WTC11 (cell line): Measurements from ENCODE around the gene HOXA2. TPM values are rescaled to one million over a fixed set of nuclear protein-coding genes. Genes with fewer than 3 reads are reported as not detected.

ENCODE experiments used
- ATAC-seq: fragments of 200-7000 bp; cut with Tn5 transposase; 2 replicates; pipeline ENCODE4 v1.10.0; 2021; ENCODE audit warnings: mild to moderate bottlenecking, moderate library complexity
- CTCF ChIA-PET: fragments of 300-600 bp; sonication (Branson Sonifier 250); formaldehyde crosslinking; loops from one replicate; lab custom pipeline; 2021; ENCODE audit warnings: antibody characterized with exemption; lab: Charles Lee
- POLR2A ChIA-PET: fragments of 350-600 bp; sonication (Branson Sonifier 250); formaldehyde crosslinking; loops from one replicate; lab custom pipeline; 2021; ENCODE audit warnings: antibody characterized with exemption; lab: Charles Lee
- DNase-seq: peaks from one replicate; pipeline ENCODE4 v3.0.0; 2021; ENCODE audit warnings: low spot score
- H3K27ac Mint-ChIP-seq: 2 replicates; pipeline ENCODE4 v1.8.0; 2021; ENCODE audit warnings: mixed read lengths
- H3K27me3 Mint-ChIP-seq: 2 replicates; pipeline ENCODE4 v1.8.0; 2021; ENCODE audit warnings: low read depth, mild to moderate bottlenecking, moderate library complexity, mixed read lengths
- H3K36me3 Mint-ChIP-seq: 2 replicates; pipeline ENCODE4 v1.8.0; 2021; ENCODE audit warnings: mixed read lengths
- H3K4me1 Mint-ChIP-seq: 2 replicates; pipeline ENCODE4 v1.8.0; 2022; ENCODE audit warnings: mixed read lengths
- H3K4me3 Mint-ChIP-seq: 2 replicates; pipeline ENCODE4 v1.8.0; 2021; ENCODE audit warnings: mild to moderate bottlenecking, moderate library complexity, mixed read lengths
- H3K9me3 Mint-ChIP-seq: 2 replicates; pipeline ENCODE4 v1.8.0; 2021; ENCODE audit warnings: mixed read lengths
- FOXK1 ChIP-seq: sonication (generic); formaldehyde crosslinking; IDR thresholded peaks from 2 replicates; pipeline ENCODE4 v1.8.0; 2022; ENCODE audit warnings: mild to moderate bottlenecking, moderate library complexity, missing genetic modification reagents
- JAZF1 ChIP-seq: fragments of 250-450 bp; sonication (Bioruptor Pico); IDR thresholded peaks from 2 replicates; pipeline ENCODE4 v1.9.0; 2021; ENCODE audit warnings: moderate library complexity, mild to moderate bottlenecking, inconsistent platforms
- JUN ChIP-seq: sonication (generic); formaldehyde crosslinking; IDR thresholded peaks from 2 replicates; pipeline ENCODE4 v1.8.0; 2023; ENCODE audit warnings: mild to moderate bottlenecking, missing genetic modification reagents
- KAT7 ChIP-seq: sonication (generic); formaldehyde crosslinking; IDR thresholded peaks from 2 replicates; pipeline ENCODE4 v1.8.1; 2023; ENCODE audit warnings: missing genetic modification reagents, mild to moderate bottlenecking, borderline replicate concordance
- MXD4 ChIP-seq: fragments of 250-450 bp; sonication (Bioruptor Pico); IDR thresholded peaks from 2 replicates; pipeline ENCODE4 v1.8.0; 2021; ENCODE audit warnings: mild to moderate bottlenecking, moderate library complexity, borderline replicate concordance
- NR1H2 ChIP-seq: sonication (generic); formaldehyde crosslinking; IDR thresholded peaks from 2 replicates; pipeline ENCODE4 v1.9.0; 2021; ENCODE audit warnings: mild to moderate bottlenecking, moderate library complexity, missing genetic modification reagents
- RELA ChIP-seq: sonication (generic); formaldehyde crosslinking; IDR thresholded peaks from 2 replicates; pipeline ENCODE4 v1.8.1; 2022; ENCODE audit warnings: missing genetic modification reagents, mild to moderate bottlenecking, borderline replicate concordance
- TEAD1 ChIP-seq: sonication (generic); formaldehyde crosslinking; IDR thresholded peaks from 2 replicates; pipeline ENCODE4 v1.8.0; 2022; ENCODE audit warnings: mild to moderate bottlenecking, missing genetic modification reagents
- ZNF219 ChIP-seq: sonication (generic); formaldehyde crosslinking; IDR thresholded peaks from 2 replicates; pipeline ENCODE4 v1.8.0; 2023; ENCODE audit warnings: missing genetic modification reagents, mild to moderate bottlenecking, borderline replicate concordance
- ZNF423 ChIP-seq: fragments of 250-450 bp; sonication (Bioruptor Pico); IDR thresholded peaks from 2 replicates; pipeline ENCODE4 v2.1.2; 2022; ENCODE audit warnings: mild to moderate bottlenecking, moderate library complexity
- total RNA-seq: library from RNA; stranded (reverse); gene quantifications from 3 replicates; pipeline ENCODE4 v1.2.3, GENCODE V29; 2021
- TF ChIP-seq, protein P1 (sequence below): sonication (generic); formaldehyde crosslinking; IDR thresholded peaks from 2 replicates; pipeline ENCODE4 v1.8.0; 2023; ENCODE audit warnings: missing genetic modification reagents
- TF ChIP-seq, protein P2 (sequence below): fragments of 250-450 bp; sonication (Bioruptor Pico); IDR thresholded peaks from 2 replicates; pipeline ENCODE4 v1.9.0; 2021; ENCODE audit warnings: mild to moderate bottlenecking, borderline replicate concordance
- TF ChIP-seq, protein P3 (sequence below): sonication (generic); formaldehyde crosslinking; IDR thresholded peaks from 2 replicates; pipeline ENCODE4 v1.8.1; 2023; ENCODE audit warnings: mild to moderate bottlenecking, missing genetic modification reagents, moderate library complexity
- TF ChIP-seq, protein P4 (sequence below): sonication (generic); formaldehyde crosslinking; IDR thresholded peaks from 2 replicates; pipeline ENCODE4 v1.8.0; 2022; ENCODE audit warnings: mild to moderate bottlenecking, missing genetic modification reagents
- TF ChIP-seq, protein P5 (sequence below): sonication (generic); formaldehyde crosslinking; IDR thresholded peaks from 2 replicates; pipeline ENCODE4 v1.8.0; 2022; ENCODE audit warnings: mild to moderate bottlenecking, missing genetic modification reagents
- TF ChIP-seq, protein P6 (sequence below): sonication (generic); formaldehyde crosslinking; IDR thresholded peaks from 2 replicates; pipeline ENCODE4 v1.8.1; 2022; ENCODE audit warnings: missing genetic modification reagents, borderline replicate concordance

HOXA2 gene
- total RNA-seq, 1 experiment from 2014 or later = not detected

DNA sequence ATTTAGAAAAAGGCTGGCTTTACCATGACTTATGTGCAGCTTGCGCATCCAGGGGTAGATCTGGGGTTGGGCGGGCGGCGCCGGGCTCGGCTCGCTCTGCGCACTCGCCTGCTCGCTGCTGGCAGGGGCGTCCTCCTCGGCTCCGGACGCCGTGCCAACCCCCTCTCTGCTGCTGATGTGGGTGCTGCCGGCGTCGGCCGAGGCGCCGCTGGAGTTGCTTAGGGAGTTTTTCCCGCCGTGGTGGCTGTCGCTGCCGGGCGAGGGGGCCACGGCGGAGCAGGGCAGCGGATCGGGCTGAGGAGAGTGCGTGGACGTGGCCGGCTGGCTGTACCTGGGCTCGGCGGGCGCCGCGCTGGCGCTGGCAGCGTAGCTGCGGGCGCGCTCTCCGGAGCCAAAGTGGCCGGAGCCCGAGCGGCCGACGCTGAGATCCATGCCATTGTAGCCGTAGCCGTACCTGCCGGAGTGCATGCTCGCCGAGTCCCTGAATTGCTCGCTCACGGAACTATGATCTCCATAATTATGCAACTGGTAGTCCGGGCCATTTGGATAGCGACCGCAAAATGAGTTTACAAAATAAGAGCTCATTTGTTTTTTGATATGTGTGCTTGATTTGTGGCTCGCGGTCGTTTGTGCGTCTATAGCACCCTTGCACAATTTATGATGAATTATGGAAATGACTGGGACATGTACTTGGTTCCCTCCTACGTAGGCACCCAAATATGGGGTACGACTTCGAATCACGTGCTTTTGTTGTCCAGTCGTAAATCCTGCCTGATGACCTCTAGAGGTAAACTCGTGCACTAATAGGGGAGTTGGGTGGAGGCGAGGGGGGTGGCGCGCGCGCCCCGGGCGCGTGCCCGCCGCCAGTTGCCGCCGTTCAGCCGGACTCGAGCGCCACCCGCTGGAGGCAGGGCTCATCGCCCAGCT, 40.8 kb upstream of the HOXA2 start, which contains the start of gene HOXA5 (continued):
- TF ChIP-seq MXD4 (CRISPR knock-in tag) = no peak
- TF ChIP-seq ZNF219 (CRISPR knock-in tag) = no peak
- TF ChIP-seq, protein P1, sequence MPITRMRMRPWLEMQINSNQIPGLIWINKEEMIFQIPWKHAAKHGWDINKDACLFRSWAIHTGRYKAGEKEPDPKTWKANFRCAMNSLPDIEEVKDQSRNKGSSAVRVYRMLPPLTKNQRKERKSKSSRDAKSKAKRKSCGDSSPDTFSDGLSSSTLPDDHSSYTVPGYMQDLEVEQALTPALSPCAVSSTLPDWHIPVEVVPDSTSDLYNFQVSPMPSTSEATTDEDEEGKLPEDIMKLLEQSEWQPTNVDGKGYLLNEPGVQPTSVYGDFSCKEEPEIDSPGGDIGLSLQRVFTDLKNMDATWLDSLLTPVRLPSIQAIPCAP (CRISPR knock-in tag) = no peak
- TF ChIP-seq, protein P2, sequence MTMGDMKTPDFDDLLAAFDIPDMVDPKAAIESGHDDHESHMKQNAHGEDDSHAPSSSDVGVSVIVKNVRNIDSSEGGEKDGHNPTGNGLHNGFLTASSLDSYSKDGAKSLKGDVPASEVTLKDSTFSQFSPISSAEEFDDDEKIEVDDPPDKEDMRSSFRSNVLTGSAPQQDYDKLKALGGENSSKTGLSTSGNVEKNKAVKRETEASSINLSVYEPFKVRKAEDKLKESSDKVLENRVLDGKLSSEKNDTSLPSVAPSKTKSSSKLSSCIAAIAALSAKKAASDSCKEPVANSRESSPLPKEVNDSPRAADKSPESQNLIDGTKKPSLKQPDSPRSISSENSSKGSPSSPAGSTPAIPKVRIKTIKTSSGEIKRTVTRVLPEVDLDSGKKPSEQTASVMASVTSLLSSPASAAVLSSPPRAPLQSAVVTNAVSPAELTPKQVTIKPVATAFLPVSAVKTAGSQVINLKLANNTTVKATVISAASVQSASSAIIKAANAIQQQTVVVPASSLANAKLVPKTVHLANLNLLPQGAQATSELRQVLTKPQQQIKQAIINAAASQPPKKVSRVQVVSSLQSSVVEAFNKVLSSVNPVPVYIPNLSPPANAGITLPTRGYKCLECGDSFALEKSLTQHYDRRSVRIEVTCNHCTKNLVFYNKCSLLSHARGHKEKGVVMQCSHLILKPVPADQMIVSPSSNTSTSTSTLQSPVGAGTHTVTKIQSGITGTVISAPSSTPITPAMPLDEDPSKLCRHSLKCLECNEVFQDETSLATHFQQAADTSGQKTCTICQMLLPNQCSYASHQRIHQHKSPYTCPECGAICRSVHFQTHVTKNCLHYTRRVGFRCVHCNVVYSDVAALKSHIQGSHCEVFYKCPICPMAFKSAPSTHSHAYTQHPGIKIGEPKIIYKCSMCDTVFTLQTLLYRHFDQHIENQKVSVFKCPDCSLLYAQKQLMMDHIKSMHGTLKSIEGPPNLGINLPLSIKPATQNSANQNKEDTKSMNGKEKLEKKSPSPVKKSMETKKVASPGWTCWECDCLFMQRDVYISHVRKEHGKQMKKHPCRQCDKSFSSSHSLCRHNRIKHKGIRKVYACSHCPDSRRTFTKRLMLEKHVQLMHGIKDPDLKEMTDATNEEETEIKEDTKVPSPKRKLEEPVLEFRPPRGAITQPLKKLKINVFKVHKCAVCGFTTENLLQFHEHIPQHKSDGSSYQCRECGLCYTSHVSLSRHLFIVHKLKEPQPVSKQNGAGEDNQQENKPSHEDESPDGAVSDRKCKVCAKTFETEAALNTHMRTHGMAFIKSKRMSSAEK = no peak
- TF ChIP-seq, protein P3, sequence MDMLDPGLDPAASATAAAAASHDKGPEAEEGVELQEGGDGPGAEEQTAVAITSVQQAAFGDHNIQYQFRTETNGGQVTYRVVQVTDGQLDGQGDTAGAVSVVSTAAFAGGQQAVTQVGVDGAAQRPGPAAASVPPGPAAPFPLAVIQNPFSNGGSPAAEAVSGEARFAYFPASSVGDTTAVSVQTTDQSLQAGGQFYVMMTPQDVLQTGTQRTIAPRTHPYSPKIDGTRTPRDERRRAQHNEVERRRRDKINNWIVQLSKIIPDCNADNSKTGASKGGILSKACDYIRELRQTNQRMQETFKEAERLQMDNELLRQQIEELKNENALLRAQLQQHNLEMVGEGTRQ (CRISPR knock-in tag) = peak; percentile 85
- TF ChIP-seq, protein P4, sequence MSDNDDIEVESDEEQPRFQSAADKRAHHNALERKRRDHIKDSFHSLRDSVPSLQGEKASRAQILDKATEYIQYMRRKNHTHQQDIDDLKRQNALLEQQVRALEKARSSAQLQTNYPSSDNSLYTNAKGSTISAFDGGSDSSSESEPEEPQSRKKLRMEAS (CRISPR knock-in tag) = 0 out of 2 replicates have a peak, but pooled peaks have one; percentile 33
- 0 out of 2 replicates have a peak, but pooled peaks have one; percentile 18 for TF ChIP-seq TEAD1 (CRISPR knock-in tag)
- no peak for TF ChIP-seq KAT7 (CRISPR knock-in tag)
- TF ChIP-seq, protein P5, sequence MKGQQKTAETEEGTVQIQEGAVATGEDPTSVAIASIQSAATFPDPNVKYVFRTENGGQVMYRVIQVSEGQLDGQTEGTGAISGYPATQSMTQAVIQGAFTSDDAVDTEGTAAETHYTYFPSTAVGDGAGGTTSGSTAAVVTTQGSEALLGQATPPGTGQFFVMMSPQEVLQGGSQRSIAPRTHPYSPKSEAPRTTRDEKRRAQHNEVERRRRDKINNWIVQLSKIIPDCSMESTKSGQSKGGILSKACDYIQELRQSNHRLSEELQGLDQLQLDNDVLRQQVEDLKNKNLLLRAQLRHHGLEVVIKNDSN (CRISPR knock-in tag) = peak; percentile 81

DNA sequence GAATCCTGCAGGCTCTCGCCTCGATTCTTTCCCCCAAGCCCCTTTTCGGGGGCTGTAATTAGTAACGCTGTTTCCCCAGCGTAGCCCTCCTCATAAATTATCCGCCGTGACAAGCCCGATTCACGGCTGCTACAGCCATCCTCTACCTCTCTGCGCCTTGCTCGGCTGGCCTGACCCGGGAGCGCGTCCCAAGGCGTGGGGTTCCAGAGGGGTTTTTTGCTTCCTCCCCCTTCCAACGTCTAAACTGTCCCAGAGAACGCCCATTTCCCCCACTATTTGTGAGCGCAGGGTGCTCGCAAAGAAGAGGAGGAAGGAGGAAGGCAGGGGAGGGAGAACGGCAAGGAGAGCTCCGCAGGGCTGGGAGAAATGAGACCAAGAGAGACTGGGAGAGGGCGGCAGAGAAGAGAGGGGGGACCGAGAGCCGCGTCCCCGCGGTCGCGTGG, 40.1 kb upstream of the HOXA2 start:
- TF ChIP-seq RELA (CRISPR knock-in tag) (no peak), JUN (CRISPR knock-in tag) (no peak), ZNF423 (CRISPR knock-in tag) (no peak), FOXK1 (CRISPR knock-in tag) (no peak), JAZF1 (no peak), NR1H2 (CRISPR knock-in tag) (no peak)
- TF ChIP-seq, protein P6, sequence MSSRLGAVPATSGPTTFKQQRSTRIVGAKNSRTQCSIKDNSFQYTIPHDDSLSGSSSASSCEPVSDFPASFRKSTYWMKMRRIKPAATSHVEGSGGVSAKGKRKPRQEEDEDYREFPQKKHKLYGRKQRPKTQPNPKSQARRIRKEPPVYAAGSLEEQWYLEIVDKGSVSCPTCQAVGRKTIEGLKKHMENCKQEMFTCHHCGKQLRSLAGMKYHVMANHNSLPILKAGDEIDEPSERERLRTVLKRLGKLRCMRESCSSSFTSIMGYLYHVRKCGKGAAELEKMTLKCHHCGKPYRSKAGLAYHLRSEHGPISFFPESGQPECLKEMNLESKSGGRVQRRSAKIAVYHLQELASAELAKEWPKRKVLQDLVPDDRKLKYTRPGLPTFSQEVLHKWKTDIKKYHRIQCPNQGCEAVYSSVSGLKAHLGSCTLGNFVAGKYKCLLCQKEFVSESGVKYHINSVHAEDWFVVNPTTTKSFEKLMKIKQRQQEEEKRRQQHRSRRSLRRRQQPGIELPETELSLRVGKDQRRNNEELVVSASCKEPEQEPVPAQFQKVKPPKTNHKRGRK (CRISPR knock-in tag) = no peak
- Mint-ChIP-seq H3K27ac (no peak overlapping the region), H3K4me1 (peaks cover 23% of the 10 kb centered on the region), H3K36me3 (no peaks in the 10 kb centered on the region), H3K9me3 (no peaks in the 10 kb centered on the region), H3K4me3 (peak overlapping the region; percentile 74), H3K27me3 (peaks cover 100% of the 10 kb centered on the region)
- ATAC-seq (no peak), DNase-seq (no peak)
- CTCF ChIA-PET = interaction anchor here (0.8 to 3.8 kb wide), 19 partner anchors 8 to 767 kb away, joined by 3 to 39 read pairs (median 6); partner anchors contain the start of genes HOXA13, HOXA3, HOXA4 and HOXA7
- POLR2A ChIA-PET = interaction anchor here (1.2 kb wide), 1 partner anchor 29 kb away, joined by 3 read pairs; no protein-coding TSS in a partner anchor
